Psoas muscle (tissue), 8 donors: Measurements from ENCODE around the gene CROCC. TPM values are rescaled to one million over a fixed set of nuclear protein-coding genes. Genes with fewer than 3 reads are reported as not detected.
"Not testable (repeated sequence)": the region's sequence is repeated elsewhere in the genome, so short reads cannot be mapped to it uniquely, and the experiment has no call there.

ENCODE experiments used
- ATAC-seq, 4 donors: fragments of 200-7000 bp; cut with Tn5 transposase; one replicate each; pipeline ENCODE4 v1.9.1; 2020; ENCODE audit warnings: moderate library complexity in 3 of 4, mild to moderate bottlenecking in 2 of 4
- DNase-seq, 2 donors: peaks; one replicate each; pipeline ENCODE4 v3.0.0-alpha.2; 2020
- H3K27ac ChIP-seq: fragments of 200-600 bp; one replicate; pipeline ENCODE4 v1.8.0; 2022
- H3K27me3 ChIP-seq, 3 donors: fragments of 200-600 bp in 1 of 3; one replicate each; pipeline versions ENCODE4 v1.6.1 to v1.8.0; 2013 to 2022; ENCODE audit warnings: low read length in 2 of 3, mild to moderate bottlenecking in 2 of 3, moderate library complexity in 1 of 3; ENCODE audit not compliant: insufficient read depth in 3 of 3
- H3K36me3 ChIP-seq, 2 donors: fragments of 200-600 bp in 1 of 2; one replicate each; pipeline versions ENCODE4 v1.6.1 to v1.8.0; 2013 to 2022; ENCODE audit warnings: low read depth in 1 of 2, mild to moderate bottlenecking in 1 of 2, moderate library complexity in 1 of 2; ENCODE audit not compliant: insufficient read depth in 1 of 2
- H3K4me1 ChIP-seq: fragments of 200-600 bp; one replicate; pipeline ENCODE4 v1.8.0; 2022
- H3K4me3 ChIP-seq: fragments of 200-600 bp; one replicate; pipeline ENCODE4 v1.8.0; 2022; ENCODE audit warnings: mild to moderate bottlenecking
- H3K9me3 ChIP-seq: fragments of 200-600 bp; one replicate; pipeline ENCODE4 v1.8.0; 2022
- WGBS, 3 donors: extraction: QIAGEN DNeasy Blood & Tissue Kit; methylation state at CpG; one replicate each; pipeline versions ENCODE4 v1.1.6 to v1.1.7; 2013; 5-methylcytosine and 5-hydroxymethylcytosine counted together
- intact Hi-C, 2 donors: fragments of 100-400 bp; cut with DNase I; formaldehyde crosslinking; loops; one replicate each; pipeline versions ENCODE4 v1.11.0 to v1.14.2; 2022
- long read RNA-seq, 2 donors: library from polyadenylated mRNA; unstranded; transcript quantifications; one replicate each; pipeline ENCODE4 v2.0.0, GENCODE V29; 2021
- polyA plus RNA-seq, 3 donors: library from polyadenylated mRNA; stranded (reverse); fragments of 200-250 nt; gene quantifications; one replicate each; pipeline ENCODE4 v1.2.3, GENCODE V29; 2013
- total RNA-seq, 4 donors: library from RNA; stranded (reverse); fragmentation: NEBNext Ultra II Directional in 2 of 4; extraction: Animal tissue kit (Norgen Biotek cat#: 25700) in 2 of 4; gene quantifications; one replicate each; pipeline versions ENCODE4 v1.2.1 to v1.2.4, GENCODE V29; 2021 to 2023
- TF ChIP-seq, protein P1 (sequence below): fragments of 200-600 bp; IDR thresholded peaks from one replicate; pipeline ENCODE4 v1.8.0; 2022; ENCODE audit warnings: antibody characterized with exemption
- donor health status: healthy with polysubstance abuse.
- donor health status: DM: no; HTN: no; CAD: no; lungs with moderate emphysema.
- donor health status: Bipolar disorder and iron deficiency.
- donor health status: healthy.
- donor health status: DM: yes; HTN: yes; CAD: no.
- donor health status: DM: no; HTN: no; CAD: no.
- donor health status: DM: no; HTN: no; CAD: no.
- donor health status: DM: yes; HTN: yes; CAD: no.

The CROCC gene
- total RNA-seq = 1 to 10 TPM; 3.1 to 6.4 (median 4.3) TPM
- polyA plus RNA-seq = 1 to 10 TPM; 3.6 to 6.5 (median 4.8) TPM
- long read RNA-seq, donor 1, partial matches to known transcripts = 3 of 11 reads
- long read RNA-seq, donor 1, other reads (novel, unspliced or antisense) = 8 of 11 reads
- long read RNA-seq, donor 2, partial matches to known transcripts = 3 of 9 reads
- long read RNA-seq, donor 2, other reads (novel, unspliced or antisense) = 6 of 9 reads

- no peak within 1 kb of the TSS for H3K4me3 ChIP-seq
- intact Hi-C loops = loop anchor here in 1 of 2 donors (2.0 kb wide), 1 partner anchor 27 kb away; no protein-coding TSS in a partner anchor
- 19 to 37% (median 35%) methylated on average over 17 of the region's 17 CpGs for whole genome bisulfite sequencing, 3 donors
- H3K4me1 ChIP-seq = peaks cover 7% of the 10 kb centered on the region
- TF ChIP-seq, protein P1, sequence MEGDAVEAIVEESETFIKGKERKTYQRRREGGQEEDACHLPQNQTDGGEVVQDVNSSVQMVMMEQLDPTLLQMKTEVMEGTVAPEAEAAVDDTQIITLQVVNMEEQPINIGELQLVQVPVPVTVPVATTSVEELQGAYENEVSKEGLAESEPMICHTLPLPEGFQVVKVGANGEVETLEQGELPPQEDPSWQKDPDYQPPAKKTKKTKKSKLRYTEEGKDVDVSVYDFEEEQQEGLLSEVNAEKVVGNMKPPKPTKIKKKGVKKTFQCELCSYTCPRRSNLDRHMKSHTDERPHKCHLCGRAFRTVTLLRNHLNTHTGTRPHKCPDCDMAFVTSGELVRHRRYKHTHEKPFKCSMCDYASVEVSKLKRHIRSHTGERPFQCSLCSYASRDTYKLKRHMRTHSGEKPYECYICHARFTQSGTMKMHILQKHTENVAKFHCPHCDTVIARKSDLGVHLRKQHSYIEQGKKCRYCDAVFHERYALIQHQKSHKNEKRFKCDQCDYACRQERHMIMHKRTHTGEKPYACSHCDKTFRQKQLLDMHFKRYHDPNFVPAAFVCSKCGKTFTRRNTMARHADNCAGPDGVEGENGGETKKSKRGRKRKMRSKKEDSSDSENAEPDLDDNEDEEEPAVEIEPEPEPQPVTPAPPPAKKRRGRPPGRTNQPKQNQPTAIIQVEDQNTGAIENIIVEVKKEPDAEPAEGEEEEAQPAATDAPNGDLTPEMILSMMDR = no peak
- ATAC-seq (peak in 1 of 4 donors; percentile 46), DNase-seq (peak; percentile 22 to 68)
- no peak within 1 kb of the TSS for H3K27ac ChIP-seq
- no peaks in the 10 kb centered on the region for H3K27me3 ChIP-seq
- no peaks in the 10 kb centered on the region for H3K9me3 ChIP-seq
- H3K36me3 ChIP-seq = no peaks in the 10 kb centered on the region
Measured at GRCh38 chr1:16921391-16922185, at the start of gene CROCC. TSS of gene CROCC (plus strand) at chr1:16921931. CDS start at chr1:16922019, 88 bp downstream.

DNA sequence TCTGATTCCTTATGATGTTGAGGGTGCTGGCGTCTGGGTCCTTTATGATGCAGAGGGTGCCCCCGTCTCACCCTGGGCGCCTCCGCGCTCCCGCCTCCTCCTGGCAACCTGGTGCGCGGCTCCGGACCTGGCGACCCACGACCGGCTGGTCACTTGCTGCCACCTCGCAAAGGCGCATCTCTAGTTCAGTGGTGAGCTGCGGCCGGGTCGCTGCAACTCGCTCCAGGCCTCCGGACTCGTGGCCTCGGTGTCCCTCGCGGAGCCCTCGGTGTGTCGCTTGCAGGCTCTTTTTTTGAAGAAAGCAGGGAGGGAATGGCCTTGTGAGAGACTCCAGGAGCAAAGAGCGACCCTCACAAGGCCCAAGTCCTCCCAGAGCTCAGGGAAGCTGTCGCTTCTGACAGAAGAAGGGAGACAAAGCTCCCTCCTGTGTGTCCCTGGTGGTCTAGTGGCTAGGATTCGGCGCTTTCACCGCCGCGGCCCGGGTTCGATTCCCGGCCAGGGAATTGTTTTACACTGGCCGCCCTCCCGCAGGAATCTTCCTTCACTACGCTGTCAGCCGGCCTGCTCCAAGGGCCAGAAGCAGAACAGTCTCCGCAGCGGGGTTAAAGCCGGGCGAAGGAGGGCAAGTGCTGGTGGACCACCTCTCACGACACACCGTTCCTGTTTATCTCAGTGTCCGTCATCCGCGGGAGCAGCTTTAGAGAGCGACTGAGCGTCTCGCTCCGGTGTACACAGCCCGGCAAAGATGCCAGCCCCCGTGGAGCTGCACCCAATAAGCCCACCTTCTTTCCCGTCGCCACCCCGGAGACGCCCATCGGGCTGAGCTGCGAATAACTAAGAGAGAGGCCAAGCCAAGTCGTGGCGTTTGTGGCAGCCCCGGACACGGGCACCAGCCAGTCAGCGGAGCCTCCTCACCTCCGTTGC is 49.3 kb upstream of the CROCC start:
- H3K9me3 ChIP-seq, H3K36me3 ChIP-seq, H3K27ac ChIP-seq, H3K4me1 ChIP-seq, intact Hi-C loops, H3K27me3 ChIP-seq: not testable (repeated sequence)
- 25 to 27% (median 26%) methylated on average over 47 to 59 of the region's 66 CpGs for WGBS, 3 donors
- H3K4me3 ChIP-seq = peak overlapping the region; percentile 42
- ATAC-seq = peak; percentile 95 to 98 (median 98)
- DNase-seq = peak; percentile 66 to 77

- H3K36me3 ChIP-seq, H3K9me3 ChIP-seq, H3K4me1 ChIP-seq, H3K27ac ChIP-seq, H3K27me3 ChIP-seq, intact Hi-C loops: not testable (repeated sequence)
- DNase-seq (peak; percentile 76 to 78), ATAC-seq (peak; percentile 25 to 75 (median 48))
- WGBS, 3 donors = 11 to 13% (median 12%) methylated on average over 38 to 41 of the region's 52 CpGs
- H3K4me3 ChIP-seq = peak overlapping the region; percentile 42
Measured at GRCh38 chr1:16873076-16873879, 48.5 kb upstream of the CROCC start.

DNA sequence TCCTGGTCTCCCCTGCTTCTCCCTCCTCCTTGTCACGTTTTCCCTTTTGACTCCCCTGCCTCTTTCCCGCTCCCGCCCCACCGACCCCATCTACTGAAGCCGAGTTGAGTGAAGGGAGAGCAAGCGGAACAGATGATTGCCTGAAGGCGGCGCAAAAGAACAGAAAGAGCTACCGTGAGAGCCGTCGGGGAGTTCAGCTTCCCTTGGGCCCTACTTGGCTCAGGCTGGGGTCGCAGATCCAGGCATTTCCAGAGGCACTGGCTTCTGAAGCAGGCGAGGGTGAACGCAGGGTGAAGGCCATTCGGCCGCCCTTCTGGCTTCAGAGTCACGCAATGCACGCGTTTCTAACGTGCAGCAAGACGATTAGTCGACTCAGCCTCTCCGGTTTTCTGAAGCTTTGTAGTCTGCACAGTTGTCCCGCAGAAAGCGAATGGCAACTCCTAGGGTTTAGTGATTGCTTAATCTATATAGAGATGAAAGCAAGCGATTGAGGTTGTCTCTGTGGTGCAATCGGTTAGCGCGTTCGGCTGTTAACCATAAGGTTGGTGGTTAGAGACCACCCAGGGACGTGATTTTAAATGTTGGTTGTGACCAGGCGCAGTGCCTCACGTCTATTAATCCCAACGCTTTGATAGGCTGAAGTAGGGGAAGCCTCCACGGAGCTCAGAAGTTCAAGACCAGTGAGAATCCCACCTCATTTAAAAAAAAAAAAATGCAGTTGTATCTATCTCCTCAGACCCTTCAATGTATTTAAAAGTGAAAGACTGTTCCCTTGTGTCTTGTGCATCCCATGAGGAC is 46.6 kb upstream of the CROCC start:
- intact Hi-C loops, H3K27ac ChIP-seq, H3K27me3 ChIP-seq, H3K9me3 ChIP-seq, H3K4me3 ChIP-seq, DNase-seq, H3K4me1 ChIP-seq, ATAC-seq, H3K36me3 ChIP-seq: not testable (repeated sequence)
- 40 to 49% (median 41%) methylated on average over 26 to 31 of the region's 35 CpGs for WGBS, 3 donors

GRCh38 chr1:16881742-16882141 is 40.0 kb upstream of the CROCC start:
- DNase-seq, H3K4me3 ChIP-seq, H3K27me3 ChIP-seq, H3K9me3 ChIP-seq, H3K36me3 ChIP-seq, intact Hi-C loops: not testable (repeated sequence)
- Histone ChIP-seq H3K27ac (peak overlapping the region; percentile 46), H3K4me1 (peaks cover 10% of the 10 kb centered on the region)
- WGBS, 3 donors = 20 to 32% (median 28%) methylated on average over 1 of the region's 1 CpG
- peak; percentile 69 to 87 (median 73) for ATAC-seq
